Fibroblast of gingiva (primary cell): ENCODE data around the gene CTXN2.

Experiments used
- DNase-seq: peaks from one replicate; pipeline ENCODE4 v3.0.0-alpha.2; 2011; ENCODE audit warnings: low read depth

The CTXN2 gene

GRCh38 chr15:48191574-48192225 lies at the start of gene CTXN2:
Gene CTXN2, plus strand, starts transcription at chr15:48191665. Its CDS starts 9,636 bp downstream, at chr15:48201301.
- peak; percentile 1 for DNase-seq

GRCh38 chr15:48143856-48144255 lies 47.6 kb upstream of the CTXN2 start:
- DNase-seq, result no peak

- no peak for DNase-seq
Measured at GRCh38 chr15:48144889-48145288, 46.6 kb upstream of the CTXN2 start.

GRCh38 chr15:48145923-48146322 lies 45.5 kb upstream of the CTXN2 start:
- peak; percentile 0 for DNase-seq

- DNase-seq, result no peak
Measured at GRCh38 chr15:48147358-48147757, 44.1 kb upstream of the CTXN2 start.

GRCh38 chr15:48149858-48150257 lies 41.6 kb upstream of the CTXN2 start:
- DNase-seq, result no peak

- DNase-seq, result no peak
Measured at GRCh38 chr15:48153526-48153925, 37.9 kb upstream of the CTXN2 start.

- no peak for DNase-seq
Measured at GRCh38 chr15:48168616-48169015, 22.8 kb upstream of the CTXN2 start.

- DNase-seq, result no peak
Measured at GRCh38 chr15:48170981-48171380, 20.5 kb upstream of the CTXN2 start.

- DNase-seq, result no peak
Measured at GRCh38 chr15:48175126-48175525, 16.3 kb upstream of the CTXN2 start.

- no peak for DNase-seq
Measured at GRCh38 chr15:48176112-48176511, 15.4 kb upstream of the CTXN2 start.

- DNase-seq, result no peak
Measured at GRCh38 chr15:48176957-48177356, 14.5 kb upstream of the CTXN2 start.

GRCh38 chr15:48177383-48177765 lies 14.1 kb upstream of the CTXN2 start:
- DNase-seq, result peak; percentile 6

- DNase-seq, result peak; percentile 10
Measured at GRCh38 chr15:48177766-48178647, 13.5 kb upstream of the CTXN2 start, which contains the start of gene MYEF2. Gene MYEF2, minus strand, starts transcription at chr15:48178295. Its CDS starts 58 bp downstream, at chr15:48178237.

- DNase-seq, result no peak
Measured at GRCh38 chr15:48178648-48178931, 12.9 kb upstream of the CTXN2 start.

GRCh38 chr15:48182749-48183148 lies 8.7 kb upstream of the CTXN2 start:
- DNase-seq, result no peak

GRCh38 chr15:48185529-48185928 lies 5.9 kb upstream of the CTXN2 start:
- no peak for DNase-seq

GRCh38 chr15:48186271-48186670 lies 5.2 kb upstream of the CTXN2 start:
- no peak for DNase-seq

GRCh38 chr15:48190932-48191573 lies 412 bp upstream of the CTXN2 start:
- DNase-seq, result peak; percentile 23

- no peak for DNase-seq
Measured at GRCh38 chr15:48202068-48202467, 10.6 kb downstream of the CTXN2 start.

- DNase-seq, result no peak
Measured at GRCh38 chr15:48205981-48206380, 14.5 kb downstream of the CTXN2 start, which contains the start of gene SLC12A1. Gene SLC12A1, plus strand, starts transcription at chr15:48206302. Its CDS starts 1,418 bp downstream, at chr15:48207720.

GRCh38 chr15:48221261-48221660 lies 29.8 kb downstream of the CTXN2 start:
- no peak for DNase-seq

GRCh38 chr15:48221885-48222284 lies 30.4 kb downstream of the CTXN2 start:
- peak; percentile 17 for DNase-seq
